GM12878 (cell line): Measurements from ENCODE around the gene WDSUB1. TPM values are rescaled to one million over a fixed set of nuclear protein-coding genes. Genes with fewer than 3 reads are reported as not detected.

Experiments
- ATAC-seq: fragments of 200-7000 bp; cut with Tn5 transposase; 3 replicates; pipeline ENCODE4 v1.9.1; 2020; ENCODE audit warnings: mild to moderate bottlenecking, moderate library complexity
- BruUV-seq: library from RNA; stranded (reverse); fragments of 400-500 nt; replicated peaks from 2 replicates; lab custom pipeline; 2021; lab: Mats Ljungman, UMichigan
- CTCF ChIA-PET: fragments of 300-600 bp; sonication (Branson Sonifier 250); formaldehyde crosslinking; extraction: SDS; loops from one replicate; lab custom pipeline; 2021; ENCODE audit warnings: inconsistent platforms; lab: Yijun Ruan, JAX
- POLR2A ChIA-PET: fragments of 350-600 bp; formaldehyde crosslinking; extraction: SDS; loops from one replicate; lab custom pipeline; 2021; ENCODE audit warnings: inconsistent platforms; lab: Charles Lee
- RAD21 ChIA-PET: fragments of 300-600 bp; sonication (Branson Sonifier 250); formaldehyde crosslinking; loops from one replicate; lab custom pipeline; 2023; ENCODE audit warnings: antibody characterized with exemption; ENCODE audit not compliant: unreplicated experiment; lab: Charles Lee
- SMC1A ChIA-PET: fragments of 300-600 bp; sonication (Branson Sonifier 250); formaldehyde crosslinking; loops from one replicate; lab custom pipeline; 2023; ENCODE audit not compliant: unreplicated experiment, uncharacterized antibody; lab: Charles Lee
- DNase-seq: peaks from one replicate; pipeline ENCODE4 v3.0.0-alpha.2; 2011; ENCODE audit warnings: low read depth, low spot score
- FAIRE-seq: peaks from 3 replicates; lab custom pipeline; 2011; peaks lifted over from hg19 to GRCh38; lab: Jason Lieb, UNC
- H2AFZ ChIP-seq: 2 replicates; pipeline ENCODE4 v1.6.0; 2011; ENCODE audit warnings: low read depth, low read length, control low read depth; ENCODE audit not compliant: control insufficient read depth
- H3K27ac ChIP-seq: 2 replicates; pipeline ENCODE4 v1.5.1; 2011; ENCODE audit warnings: control low read depth; ENCODE audit not compliant: control insufficient read depth, insufficient read depth
- H3K27me3 ChIP-seq, 2 experiments: replicated peaks in 1 of 2; 2 replicates each; pipeline versions ENCODE4 v1.6.0 to v1.6.1; 2011; ENCODE audit warnings: low read length in 1 of 2; ENCODE audit not compliant: control insufficient read depth in 2 of 2, insufficient read depth in 2 of 2
- H3K36me3 ChIP-seq, 2 experiments: 2 replicates each; pipeline ENCODE4 v1.5.1; 2011; ENCODE audit warnings: low read length in 1 of 2; ENCODE audit not compliant: control insufficient read depth in 2 of 2, insufficient read depth in 2 of 2
- H3K4me1 ChIP-seq: 2 replicates; pipeline ENCODE4 v1.6.1; 2011; ENCODE audit warnings: mild to moderate bottlenecking, low read length, moderate library complexity, mixed read lengths; ENCODE audit not compliant: control insufficient read depth, insufficient read depth
- H3K4me2 ChIP-seq: 2 replicates; pipeline ENCODE4 v1.6.0; 2011; ENCODE audit warnings: control low read depth; ENCODE audit not compliant: control insufficient read depth, insufficient read depth
- H3K4me3 ChIP-seq: fragments of 200-600 bp; sonication (generic); 2 replicates; pipeline ENCODE4 v1.5.1; 2016
- H3K79me2 ChIP-seq: 2 replicates; pipeline ENCODE4 v1.6.0; 2011; ENCODE audit warnings: low read length; ENCODE audit not compliant: control insufficient read depth, insufficient read depth
- H3K9ac ChIP-seq: 2 replicates; pipeline ENCODE4 v1.8.0; 2011; ENCODE audit warnings: low read length, control low read depth, mixed read lengths; ENCODE audit not compliant: control insufficient read depth, insufficient read depth
- H3K9me3 ChIP-seq: replicated peaks from 3 replicates; pipeline ENCODE4 v1.5.1; 2011; ENCODE audit warnings: mild to moderate bottlenecking, low read length; ENCODE audit not compliant: control insufficient read depth, insufficient read depth
- H4K20me1 ChIP-seq: 2 replicates; pipeline ENCODE4 v1.6.0; 2011; ENCODE audit not compliant: control insufficient read depth, insufficient read depth
- BCL3 ChIP-seq: IDR thresholded peaks from 2 replicates; pipeline ENCODE4 v1.6.1; 2011; ENCODE audit warnings: borderline replicate concordance, low read depth, mild to moderate bottlenecking, moderate library complexity, low read length; ENCODE audit not compliant: insufficient read depth, poor library complexity, severe bottlenecking
- EGR1 ChIP-seq, 2 experiments: IDR thresholded peaks; 1 replicate in 1 of 2; 2 replicates in 1 of 2; pipeline ENCODE4 v1.6.1; 2011 to 2012; ENCODE audit warnings: low read depth in 2 of 2, low read length in 2 of 2, borderline replicate concordance in 1 of 2, mild to moderate bottlenecking in 1 of 2, moderate library complexity in 1 of 2
- GABPA ChIP-seq: IDR thresholded peaks from 2 replicates; pipeline ENCODE4 v1.6.1; 2014; ENCODE audit warnings: antibody characterized with exemption, low read depth, mild to moderate bottlenecking, inconsistent platforms
- IKZF2 ChIP-seq, 2 experiments: fragments of 450-650 bp; IDR thresholded peaks; 2 replicates each; pipeline ENCODE4 v1.6.1; 2017; ENCODE audit warnings: mild to moderate bottlenecking in 2 of 2, moderate library complexity in 2 of 2
- NFYB ChIP-seq: IDR thresholded peaks from 2 replicates; pipeline ENCODE4 v1.6.1; 2011; ENCODE audit warnings: low read depth, mild to moderate bottlenecking, low read length, improper control_type of control experiment, moderate library complexity; ENCODE audit not compliant: insufficient read depth
- RELB ChIP-seq: fragments of 450-650 bp; IDR thresholded peaks from 2 replicates; pipeline ENCODE4 v1.6.1; 2017; ENCODE audit warnings: low read depth, mild to moderate bottlenecking, moderate library complexity
- TBL1XR1 ChIP-seq: IDR thresholded peaks from 2 replicates; pipeline ENCODE4 v1.6.1; 2012; ENCODE audit warnings: low read depth, low read length, improper control_type of control experiment
- ZNF274 ChIP-seq: IDR thresholded peaks from one replicate; pipeline ENCODE4 v1.8.0; 2011; ENCODE audit not compliant: insufficient read length, insufficient read depth
- WGBS: methylation state at CpG from one replicate; pipeline ENCODE4 v1.1.6; 2016; ENCODE audit warnings: low lambda C conversion rate; ENCODE audit not compliant: insufficient replicate concordance, insufficient coverage; ENCODE audit errors: missing lambda C conversion rate; 5-methylcytosine and 5-hydroxymethylcytosine counted together
- in situ Hi-C: fragments of 300-500 bp; cut with MboI; formaldehyde crosslinking; loops from 9 replicates; pipeline ENCODE4 v1.14.3; 2018; ENCODE audit warnings: mixed read lengths
- intact Hi-C: fragments of 100-400 bp; cut with micrococcal nuclease; formaldehyde crosslinking; loops from one replicate; pipeline ENCODE4 v1.14.2; 2022; ENCODE audit not compliant: unreplicated experiment
- polyA plus RNA-seq, 11 experiments: library from polyadenylated mRNA; depleted of rRNA in 4 of 11; unstranded in 6 of 11; stranded (reverse) in 5 of 11; fragments of >200 nt; fragmentation: Nextera tagmentation in 4 of 11; fragmentation: Illumina TruSeq in 1 of 11; extraction: Ambion mirVana in 4 of 11; extraction: Trizol in 1 of 11; gene quantifications; 1 replicate in 1 of 11; 2 replicates in 10 of 11; pipeline versions ENCODE4 v1.2.1 to v1.2.3, GENCODE V29; 2011 to 2016; ENCODE audit warnings: inconsistent platforms in 2 of 11, missing spikeins in 2 of 11, low read depth in 1 of 11
- total RNA-seq, 4 experiments: library from RNA; depleted of rRNA in 3 of 4; stranded (reverse); fragments of >200 nt in 3 of 4; fragmentation: Illumina TruSeq in 1 of 4; extraction: Trizol in 1 of 4; gene quantifications; 2 replicates each; pipeline versions ENCODE4 v1.2.1 to v1.2.3, GENCODE V29; 2013 to 2021
- TF ChIP-seq, protein P1 (sequence below): fragments of 450-650 bp; conservative IDR thresholded peaks from 2 replicates; pipeline ENCODE4 v1.6.1; 2017; ENCODE audit warnings: mild to moderate bottlenecking, moderate library complexity
- TF ChIP-seq, protein P2 (sequence below): fragments of 450-650 bp; IDR thresholded peaks from 2 replicates; pipeline ENCODE4 v1.6.1; 2017; ENCODE audit warnings: mild to moderate bottlenecking, moderate library complexity

WDSUB1 gene
- total and polyA plus RNA-seq, 10 of the 15 experiments (the other 5 are each of a cell fraction or from before 2014, with no cell fraction given), result 4.4 to 12.7 (median 7.6) TPM

DNA sequence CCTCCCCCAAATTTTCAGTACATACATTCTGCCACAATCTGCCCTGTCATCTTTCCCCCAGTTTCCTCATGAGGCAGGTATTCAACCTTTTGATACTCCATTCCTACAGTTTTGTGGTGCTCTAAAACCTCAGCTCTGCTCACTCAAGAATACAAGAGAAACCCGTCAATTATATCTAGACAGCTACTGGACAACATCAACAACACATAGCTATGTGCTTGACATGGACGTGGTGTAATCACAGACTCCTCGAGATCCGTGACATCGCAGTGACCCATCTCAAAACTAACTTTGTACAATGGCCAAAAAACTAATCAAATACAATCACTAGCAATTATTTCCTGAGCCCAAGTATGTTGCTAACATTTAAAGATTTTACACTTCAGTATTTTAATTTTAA lies 23.6 kb downstream of the WDSUB1 start (continued):
- no peak for TF ChIP-seq BCL3

GRCh38 chr2:159262226-159262625 lies 24.3 kb downstream of the WDSUB1 start:
- Histone ChIP-seq H4K20me1 (no peaks in the 10 kb centered on the region), H2AFZ (no peak overlapping the region), H3K4me3 (no peak overlapping the region), H3K27ac (no peak overlapping the region), H3K4me1 (no peaks in the 10 kb centered on the region), H3K9me3 (no peaks in the 10 kb centered on the region; the same call in 2 of the 3 replicates), H3K27me3 (no peaks in the 10 kb centered on the region), H3K36me3 (no peaks in the 10 kb centered on the region; a peak in 1 of 4 replicates), H3K79me2 (no peaks in the 10 kb centered on the region; the same call in 1 of the 2 replicates), H3K4me2 (no peak overlapping the region), H3K9ac (no peak overlapping the region)
- ATAC-seq, result no peak
- ChIA-PET SMC1A (interaction anchor here (1.0 kb wide), 1 partner anchor 12 kb away, joined by 3 read pairs; no protein-coding TSS in a partner anchor), POLR2A (no interaction called here), CTCF (interaction anchor here (0.9 kb wide), 1 partner anchor 13 kb away, joined by 4 read pairs; no protein-coding TSS in a partner anchor), RAD21 (no interaction called here)
- intact Hi-C loops (no loop called here), in situ Hi-C loops (no loop called here)
- WGBS, result 81% methylated on average over 6 of the region's 6 CpGs
- BruUV-seq, result no TSS peak
- no peak for DNase-seq
- FAIRE-seq, result no peak
- TF ChIP-seq EGR1 (IDR thresholded peaks at IDR 0.05; ENCODE audit: borderline replicate concordance in 1 of 2, low read depth in 2 of 2, low read length in 2 of 2), result no peak
- TF ChIP-seq NFYB, result no peak
- TF ChIP-seq ZNF274, result no peak
- TF ChIP-seq IKZF2 (IDR thresholded peaks at IDR 0.05), result no peak
- TF ChIP-seq GABPA, result no peak
- no peak for TF ChIP-seq TBL1XR1
- TF ChIP-seq RELB, result no peak
- TF ChIP-seq, protein P1, sequence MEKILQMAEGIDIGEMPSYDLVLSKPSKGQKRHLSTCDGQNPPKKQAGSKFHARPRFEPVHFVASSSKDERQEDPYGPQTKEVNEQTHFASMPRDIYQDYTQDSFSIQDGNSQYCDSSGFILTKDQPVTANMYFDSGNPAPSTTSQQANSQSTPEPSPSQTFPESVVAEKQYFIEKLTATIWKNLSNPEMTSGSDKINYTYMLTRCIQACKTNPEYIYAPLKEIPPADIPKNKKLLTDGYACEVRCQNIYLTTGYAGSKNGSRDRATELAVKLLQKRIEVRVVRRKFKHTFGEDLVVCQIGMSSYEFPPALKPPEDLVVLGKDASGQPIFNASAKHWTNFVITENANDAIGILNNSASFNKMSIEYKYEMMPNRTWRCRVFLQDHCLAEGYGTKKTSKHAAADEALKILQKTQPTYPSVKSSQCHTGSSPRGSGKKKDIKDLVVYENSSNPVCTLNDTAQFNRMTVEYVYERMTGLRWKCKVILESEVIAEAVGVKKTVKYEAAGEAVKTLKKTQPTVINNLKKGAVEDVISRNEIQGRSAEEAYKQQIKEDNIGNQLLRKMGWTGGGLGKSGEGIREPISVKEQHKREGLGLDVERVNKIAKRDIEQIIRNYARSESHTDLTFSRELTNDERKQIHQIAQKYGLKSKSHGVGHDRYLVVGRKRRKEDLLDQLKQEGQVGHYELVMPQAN, result no peak
- TF ChIP-seq, protein P2, sequence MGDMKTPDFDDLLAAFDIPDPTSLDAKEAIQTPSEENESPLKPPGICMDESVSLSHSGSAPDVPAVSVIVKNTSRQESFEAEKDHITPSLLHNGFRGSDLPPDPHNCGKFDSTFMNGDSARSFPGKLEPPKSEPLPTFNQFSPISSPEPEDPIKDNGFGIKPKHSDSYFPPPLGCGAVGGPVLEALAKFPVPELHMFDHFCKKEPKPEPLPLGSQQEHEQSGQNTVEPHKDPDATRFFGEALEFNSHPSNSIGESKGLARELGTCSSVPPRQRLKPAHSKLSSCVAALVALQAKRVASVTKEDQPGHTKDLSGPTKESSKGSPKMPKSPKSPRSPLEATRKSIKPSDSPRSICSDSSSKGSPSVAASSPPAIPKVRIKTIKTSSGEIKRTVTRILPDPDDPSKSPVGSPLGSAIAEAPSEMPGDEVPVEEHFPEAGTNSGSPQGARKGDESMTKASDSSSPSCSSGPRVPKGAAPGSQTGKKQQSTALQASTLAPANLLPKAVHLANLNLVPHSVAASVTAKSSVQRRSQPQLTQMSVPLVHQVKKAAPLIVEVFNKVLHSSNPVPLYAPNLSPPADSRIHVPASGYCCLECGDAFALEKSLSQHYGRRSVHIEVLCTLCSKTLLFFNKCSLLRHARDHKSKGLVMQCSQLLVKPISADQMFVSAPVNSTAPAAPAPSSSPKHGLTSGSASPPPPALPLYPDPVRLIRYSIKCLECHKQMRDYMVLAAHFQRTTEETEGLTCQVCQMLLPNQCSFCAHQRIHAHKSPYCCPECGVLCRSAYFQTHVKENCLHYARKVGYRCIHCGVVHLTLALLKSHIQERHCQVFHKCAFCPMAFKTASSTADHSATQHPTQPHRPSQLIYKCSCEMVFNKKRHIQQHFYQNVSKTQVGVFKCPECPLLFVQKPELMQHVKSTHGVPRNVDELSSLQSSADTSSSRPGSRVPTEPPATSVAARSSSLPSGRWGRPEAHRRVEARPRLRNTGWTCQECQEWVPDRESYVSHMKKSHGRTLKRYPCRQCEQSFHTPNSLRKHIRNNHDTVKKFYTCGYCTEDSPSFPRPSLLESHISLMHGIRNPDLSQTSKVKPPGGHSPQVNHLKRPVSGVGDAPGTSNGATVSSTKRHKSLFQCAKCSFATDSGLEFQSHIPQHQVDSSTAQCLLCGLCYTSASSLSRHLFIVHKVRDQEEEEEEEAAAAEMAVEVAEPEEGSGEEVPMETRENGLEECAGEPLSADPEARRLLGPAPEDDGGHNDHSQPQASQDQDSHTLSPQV, result no peak
